ENCODE results near the gene KRT33B. TPM values are rescaled to one million over a fixed set of nuclear protein-coding genes. Genes with fewer than 3 reads are reported as not detected.

Gene KRT33B
- total and polyA plus RNA-seq, 2 of the 13 experiments (the other 11 are each of a cell fraction or from before 2014, with no cell fraction given) = not detected

DNA sequence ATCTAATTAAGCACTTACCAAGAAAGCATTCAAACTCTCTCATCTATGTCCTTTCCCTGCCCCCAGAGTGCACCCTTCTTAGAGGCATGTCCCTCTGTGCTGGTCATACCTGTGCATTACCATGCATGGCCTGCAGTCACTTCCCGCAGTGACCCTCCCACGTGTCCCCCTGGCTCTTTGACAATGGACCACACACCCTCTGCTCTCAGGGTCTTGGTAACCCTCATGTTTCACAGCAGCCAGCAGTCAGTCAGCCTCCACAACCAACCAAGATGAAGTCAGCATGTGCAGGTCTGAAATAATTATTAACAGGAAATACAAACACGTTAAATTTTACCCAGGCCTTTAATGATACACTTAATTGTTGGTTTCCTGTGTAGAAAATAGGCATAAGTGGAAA lies 29.1 kb downstream of the KRT33B start:
- H3K27me3 ChIP-seq (ENCODE audit: control insufficient read depth in 1 of 2, insufficient read depth in 2 of 2, low read length in 2 of 2) = no peaks in the 10 kb centered on the region; a peak in 1 of 5 replicates
- no peak overlapping the region for H2AFZ ChIP-seq (ENCODE audit: low read length)
- BruUV-seq (replicated peaks) = no TSS peak
- ATAC-seq = no peak; the same call in 2 of the 3 replicates
- no peak for DNase-seq (ENCODE audit: low spot score)
- no peaks in the 10 kb centered on the region for H3K79me2 ChIP-seq (ENCODE audit: insufficient read depth, low read length)
- no peaks in the 10 kb centered on the region for H4K20me1 ChIP-seq (ENCODE audit: insufficient read depth, low read length)
- H3K9me3 ChIP-seq (ENCODE audit: low read length) = peaks cover 11% of the 10 kb centered on the region; the same call in 1 of the 2 replicates
- FAIRE-seq = no peak
- WGBS (ENCODE audit: low lambda C conversion rate) = 0% methylated on average over 3 of the region's 3 CpGs
- ChIA-PET POLR2A (no interaction called here), CTCF (ENCODE audit: low intra/inter-chr PET ratio, low total read pairs) (no interaction called here)
- no peak overlapping the region for H3K4me3 ChIP-seq (replicated peaks in 1 of 3; ENCODE audit: insufficient read depth in 1 of 3, low read depth in 2 of 3, low read length in 3 of 3)
- no peak overlapping the region for H3K9ac ChIP-seq (ENCODE audit: insufficient read depth, low read depth, low read length)
- H3K27ac ChIP-seq (ENCODE audit: extremely low read length, insufficient read depth, low read length) = no peak overlapping the region
- H3K4me1 ChIP-seq (ENCODE audit: insufficient read depth, low read length) = no peaks in the 10 kb centered on the region
- no peak for TF ChIP-seq HMGA1 (CRISPR knock-in tag; conservative IDR thresholded peaks at IDR 0.05)
- TF ChIP-seq, protein P1, sequence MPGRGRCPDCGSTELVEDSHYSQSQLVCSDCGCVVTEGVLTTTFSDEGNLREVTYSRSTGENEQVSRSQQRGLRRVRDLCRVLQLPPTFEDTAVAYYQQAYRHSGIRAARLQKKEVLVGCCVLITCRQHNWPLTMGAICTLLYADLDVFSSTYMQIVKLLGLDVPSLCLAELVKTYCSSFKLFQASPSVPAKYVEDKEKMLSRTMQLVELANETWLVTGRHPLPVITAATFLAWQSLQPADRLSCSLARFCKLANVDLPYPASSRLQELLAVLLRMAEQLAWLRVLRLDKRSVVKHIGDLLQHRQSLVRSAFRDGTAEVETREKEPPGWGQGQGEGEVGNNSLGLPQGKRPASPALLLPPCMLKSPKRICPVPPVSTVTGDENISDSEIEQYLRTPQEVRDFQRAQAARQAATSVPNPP (CRISPR knock-in tag; IDR thresholded peaks at IDR 0.05) = no peak
- no peak for TF ChIP-seq ZNF468 (CRISPR knock-in tag; IDR thresholded peaks at IDR 0.05)
- TF ChIP-seq SATB2 (CRISPR knock-in tag; IDR thresholded peaks at IDR 0.05) = no peak
- TF ChIP-seq, protein P2, sequence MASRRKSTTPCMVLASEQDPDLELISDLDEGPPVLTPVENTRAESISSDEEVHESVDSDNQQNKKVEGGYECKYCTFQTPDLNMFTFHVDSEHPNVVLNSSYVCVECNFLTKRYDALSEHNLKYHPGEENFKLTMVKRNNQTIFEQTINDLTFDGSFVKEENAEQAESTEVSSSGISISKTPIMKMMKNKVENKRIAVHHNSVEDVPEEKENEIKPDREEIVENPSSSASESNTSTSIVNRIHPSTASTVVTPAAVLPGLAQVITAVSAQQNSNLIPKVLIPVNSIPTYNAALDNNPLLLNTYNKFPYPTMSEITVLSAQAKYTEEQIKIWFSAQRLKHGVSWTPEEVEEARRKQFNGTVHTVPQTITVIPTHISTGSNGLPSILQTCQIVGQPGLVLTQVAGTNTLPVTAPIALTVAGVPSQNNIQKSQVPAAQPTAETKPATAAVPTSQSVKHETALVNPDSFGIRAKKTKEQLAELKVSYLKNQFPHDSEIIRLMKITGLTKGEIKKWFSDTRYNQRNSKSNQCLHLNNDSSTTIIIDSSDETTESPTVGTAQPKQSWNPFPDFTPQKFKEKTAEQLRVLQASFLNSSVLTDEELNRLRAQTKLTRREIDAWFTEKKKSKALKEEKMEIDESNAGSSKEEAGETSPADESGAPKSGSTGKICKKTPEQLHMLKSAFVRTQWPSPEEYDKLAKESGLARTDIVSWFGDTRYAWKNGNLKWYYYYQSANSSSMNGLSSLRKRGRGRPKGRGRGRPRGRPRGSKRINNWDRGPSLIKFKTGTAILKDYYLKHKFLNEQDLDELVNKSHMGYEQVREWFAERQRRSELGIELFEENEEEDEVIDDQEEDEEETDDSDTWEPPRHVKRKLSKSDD (CRISPR knock-in tag; IDR thresholded peaks at IDR 0.05; ENCODE audit: low read depth) = no peak
- no peak for TF ChIP-seq RBAK (CRISPR knock-in tag; IDR thresholded peaks at IDR 0.05)
- no peak for TF ChIP-seq ZNF333 (CRISPR knock-in tag; IDR thresholded peaks at IDR 0.05; ENCODE audit: borderline replicate concordance)
- no peak for TF ChIP-seq BRCA1 (CRISPR knock-in tag; IDR thresholded peaks at IDR 0.05)
- TF ChIP-seq, protein P3, sequence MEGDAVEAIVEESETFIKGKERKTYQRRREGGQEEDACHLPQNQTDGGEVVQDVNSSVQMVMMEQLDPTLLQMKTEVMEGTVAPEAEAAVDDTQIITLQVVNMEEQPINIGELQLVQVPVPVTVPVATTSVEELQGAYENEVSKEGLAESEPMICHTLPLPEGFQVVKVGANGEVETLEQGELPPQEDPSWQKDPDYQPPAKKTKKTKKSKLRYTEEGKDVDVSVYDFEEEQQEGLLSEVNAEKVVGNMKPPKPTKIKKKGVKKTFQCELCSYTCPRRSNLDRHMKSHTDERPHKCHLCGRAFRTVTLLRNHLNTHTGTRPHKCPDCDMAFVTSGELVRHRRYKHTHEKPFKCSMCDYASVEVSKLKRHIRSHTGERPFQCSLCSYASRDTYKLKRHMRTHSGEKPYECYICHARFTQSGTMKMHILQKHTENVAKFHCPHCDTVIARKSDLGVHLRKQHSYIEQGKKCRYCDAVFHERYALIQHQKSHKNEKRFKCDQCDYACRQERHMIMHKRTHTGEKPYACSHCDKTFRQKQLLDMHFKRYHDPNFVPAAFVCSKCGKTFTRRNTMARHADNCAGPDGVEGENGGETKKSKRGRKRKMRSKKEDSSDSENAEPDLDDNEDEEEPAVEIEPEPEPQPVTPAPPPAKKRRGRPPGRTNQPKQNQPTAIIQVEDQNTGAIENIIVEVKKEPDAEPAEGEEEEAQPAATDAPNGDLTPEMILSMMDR (CRISPR knock-in tag; IDR thresholded peaks at IDR 0.05) = no peak
- no peak for TF ChIP-seq ZNF350 (CRISPR knock-in tag; IDR thresholded peaks at IDR 0.05; ENCODE audit: borderline replicate concordance, low read depth)
- TF ChIP-seq, protein P4, sequence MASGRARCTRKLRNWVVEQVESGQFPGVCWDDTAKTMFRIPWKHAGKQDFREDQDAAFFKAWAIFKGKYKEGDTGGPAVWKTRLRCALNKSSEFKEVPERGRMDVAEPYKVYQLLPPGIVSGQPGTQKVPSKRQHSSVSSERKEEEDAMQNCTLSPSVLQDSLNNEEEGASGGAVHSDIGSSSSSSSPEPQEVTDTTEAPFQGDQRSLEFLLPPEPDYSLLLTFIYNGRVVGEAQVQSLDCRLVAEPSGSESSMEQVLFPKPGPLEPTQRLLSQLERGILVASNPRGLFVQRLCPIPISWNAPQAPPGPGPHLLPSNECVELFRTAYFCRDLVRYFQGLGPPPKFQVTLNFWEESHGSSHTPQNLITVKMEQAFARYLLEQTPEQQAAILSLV (CRISPR knock-in tag; IDR thresholded peaks at IDR 0.05; ENCODE audit: borderline replicate concordance) = no peak
- TF ChIP-seq SIX1 (CRISPR knock-in tag; IDR thresholded peaks at IDR 0.05; ENCODE audit: borderline replicate concordance) = no peak
- TF ChIP-seq, protein P5, sequence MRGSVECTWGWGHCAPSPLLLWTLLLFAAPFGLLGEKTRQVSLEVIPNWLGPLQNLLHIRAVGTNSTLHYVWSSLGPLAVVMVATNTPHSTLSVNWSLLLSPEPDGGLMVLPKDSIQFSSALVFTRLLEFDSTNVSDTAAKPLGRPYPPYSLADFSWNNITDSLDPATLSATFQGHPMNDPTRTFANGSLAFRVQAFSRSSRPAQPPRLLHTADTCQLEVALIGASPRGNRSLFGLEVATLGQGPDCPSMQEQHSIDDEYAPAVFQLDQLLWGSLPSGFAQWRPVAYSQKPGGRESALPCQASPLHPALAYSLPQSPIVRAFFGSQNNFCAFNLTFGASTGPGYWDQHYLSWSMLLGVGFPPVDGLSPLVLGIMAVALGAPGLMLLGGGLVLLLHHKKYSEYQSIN (CRISPR knock-in tag; IDR thresholded peaks at IDR 0.05; ENCODE audit: borderline replicate concordance) = no peak
- H3K4me2 ChIP-seq (ENCODE audit: low read depth, low read length) = no peak overlapping the region
- in situ Hi-C loops (cut with HindIII; ENCODE audit: extremely low pct_ligation_motif_present, low pct_unique_long_range_greater_than_20kb) = no loop called here
- intact Hi-C loops (cut with micrococcal nuclease; ENCODE audit: unreplicated experiment) = no loop called here
- H3K36me3 ChIP-seq (replicated peaks in 1 of 2; ENCODE audit: control insufficient read depth in 1 of 2, insufficient read depth in 2 of 2, low read length in 2 of 2) = no peaks in the 10 kb centered on the region
